Midbrain (tissue), 1 donor: ENCODE results near the gene ADAMTS12.
"Not testable (repeated sequence)": the region's sequence is repeated elsewhere in the genome, so short reads cannot be mapped to it uniquely, and the experiment has no call there.

ENCODE experiments used
- DNase-seq: peaks from one replicate; lab custom pipeline; 2025; lab: John Stamatoyannopoulos, UW

The ADAMTS12 gene

GRCh38 chr5:33891788-33892619, at the start of gene ADAMTS12:
Gene ADAMTS12, minus strand, starts transcription at chr5:33891990. Its CDS starts 134 bp downstream, at chr5:33891856.
- DNase-seq, result no peak

GRCh38 chr5:33941090-33941489, 49.3 kb upstream of the ADAMTS12 start:
- DNase-seq, result no peak

- no peak for DNase-seq
Measured at GRCh38 chr5:33939556-33940262, 47.9 kb upstream of the ADAMTS12 start.

GRCh38 chr5:33938881-33939280, 47.1 kb upstream of the ADAMTS12 start:
- DNase-seq, result no peak

GRCh38 chr5:33938507-33938796, 46.7 kb upstream of the ADAMTS12 start:
- no peak for DNase-seq

GRCh38 chr5:33937707-33938506, 46.1 kb upstream of the ADAMTS12 start:
- no peak for DNase-seq

- no peak for DNase-seq
Measured at GRCh38 chr5:33937017-33937706, 45.4 kb upstream of the ADAMTS12 start.

GRCh38 chr5:33936381-33937016, 44.7 kb upstream of the ADAMTS12 start, which contains the start of gene RXFP3:
Gene RXFP3, plus strand, starts transcription at chr5:33936386. Its CDS starts 355 bp downstream, at chr5:33936741.
- DNase-seq, result no peak

- peak; percentile 53 for DNase-seq
Measured at GRCh38 chr5:33936004-33936380, 44.2 kb upstream of the ADAMTS12 start.

GRCh38 chr5:33934176-33934575, 42.4 kb upstream of the ADAMTS12 start:
- DNase-seq, result no peak

GRCh38 chr5:33933723-33934169, 42.0 kb upstream of the ADAMTS12 start:
- no peak for DNase-seq

GRCh38 chr5:33931136-33931535, 39.3 kb upstream of the ADAMTS12 start:
- DNase-seq, result no peak

- no peak for DNase-seq
Measured at GRCh38 chr5:33929925-33930690, 38.3 kb upstream of the ADAMTS12 start.

- DNase-seq, result no peak
Measured at GRCh38 chr5:33928283-33928682, 36.5 kb upstream of the ADAMTS12 start.

GRCh38 chr5:33927685-33928084, 35.9 kb upstream of the ADAMTS12 start:
- DNase-seq, result no peak

- no peak for DNase-seq
Measured at GRCh38 chr5:33925278-33925677, 33.5 kb upstream of the ADAMTS12 start.

- DNase-seq, result no peak
Measured at GRCh38 chr5:33921002-33921401, 29.2 kb upstream of the ADAMTS12 start.

GRCh38 chr5:33914844-33915243, 23.1 kb upstream of the ADAMTS12 start:
- not testable (repeated sequence) for DNase-seq

- not testable (repeated sequence) for DNase-seq
Measured at GRCh38 chr5:33906248-33906647, 14.5 kb upstream of the ADAMTS12 start.

GRCh38 chr5:33905381-33905780, 13.6 kb upstream of the ADAMTS12 start:
- DNase-seq, result no peak

GRCh38 chr5:33903118-33903517, 11.3 kb upstream of the ADAMTS12 start:
- DNase-seq, result no peak
